Hepatocyte (in vitro differentiated cells): ENCODE measurements around the gene RAP1GDS1.

Experiments used
- CTCF ChIP-seq: fragments of 200-600 bp; sonication (generic); IDR thresholded peaks from 2 replicates; pipeline ENCODE4 v1.5.1; 2016; ENCODE audit warnings: antibody characterized with exemption, mild to moderate bottlenecking; ENCODE audit not compliant: poor library complexity
- EZH2 ChIP-seq: fragments of 200-600 bp; sonication (generic); IDR thresholded peaks from 2 replicates; pipeline ENCODE4 v1.6.1; 2016; ENCODE audit warnings: antibody characterized with exemption, mild to moderate bottlenecking, borderline replicate concordance

GRCh38 chr4:98242063-98242462, 19.1 kb upstream of the RAP1GDS1 start:
- no peak for TF ChIP-seq CTCF
- TF ChIP-seq EZH2 = no peak
